SU-DHL-6 (cell line): Measurements from ENCODE around the gene HAPLN2.

Experiments used
- H2AFZ ChIP-seq: fragments of 200-600 bp; sonication (generic); 2 replicates; pipeline ENCODE4 v1.6.1; 2014; ENCODE audit warnings: low read depth, mild to moderate bottlenecking, moderate library complexity, mixed read lengths, antibody characterized with exemption, low read length; ENCODE audit not compliant: severe bottlenecking
- H3F3A ChIP-seq: fragments of 200-600 bp; shearing (Covaris generic); 2 replicates; pipeline ENCODE4 v1.6.0; 2016; ENCODE audit warnings: antibody characterized with exemption, mild to moderate bottlenecking; ENCODE audit not compliant: insufficient read depth
- H3K27ac ChIP-seq: fragments of 200-600 bp; sonication (generic); 2 replicates; pipeline ENCODE4 v1.5.1; 2016; ENCODE audit warnings: low read depth, mild to moderate bottlenecking, low read length, moderate library complexity, mixed read lengths
- H3K27me3 ChIP-seq: fragments of 200-600 bp; sonication (generic), shearing (Covaris generic); 2 replicates; pipeline ENCODE4 v1.6.0; 2014; ENCODE audit warnings: mild to moderate bottlenecking, low read length
- H3K36me3 ChIP-seq: fragments of 200-600 bp; sonication (generic); 2 replicates; pipeline ENCODE4 v1.6.1; 2014; ENCODE audit warnings: mild to moderate bottlenecking, low read length, mixed read lengths
- H3K4me2 ChIP-seq: fragments of 300-600, 200-600 bp; shearing (Covaris generic), sonication (generic); 2 replicates; pipeline ENCODE4 v1.6.0; 2014; ENCODE audit warnings: low read length, low read depth, mild to moderate bottlenecking; ENCODE audit not compliant: poor library complexity, severe bottlenecking
- H3K4me3 ChIP-seq: fragments of 200-600 bp; sonication (generic); 2 replicates; pipeline ENCODE4 v1.5.1; 2014; ENCODE audit warnings: antibody characterized with exemption, low read length, mild to moderate bottlenecking, mixed read lengths; ENCODE audit not compliant: insufficient read depth, poor library complexity, severe bottlenecking
- H3K79me2 ChIP-seq: fragments of 200-600 bp; sonication (generic); 2 replicates; pipeline ENCODE4 v1.6.1; 2014; ENCODE audit warnings: mild to moderate bottlenecking, low read length, moderate library complexity; ENCODE audit not compliant: insufficient read depth
- H3K9ac ChIP-seq: fragments of 200-600 bp; sonication (generic); 2 replicates; pipeline ENCODE4 v1.7.0; 2014; ENCODE audit warnings: mild to moderate bottlenecking, low read length
- H3K9me2 ChIP-seq: fragments of 200-600 bp; sonication (generic); replicated peaks from 2 replicates; pipeline ENCODE4 v1.6.1; 2014; ENCODE audit warnings: low read length; ENCODE audit not compliant: insufficient read depth
- H3K9me3 ChIP-seq: fragments of 200-600 bp; sonication (generic); 2 replicates; pipeline ENCODE4 v1.6.1; 2014; ENCODE audit warnings: low read length, mixed read lengths; ENCODE audit not compliant: insufficient read depth
- H4K20me1 ChIP-seq: fragments of 200-600 bp; sonication (generic); 2 replicates; pipeline ENCODE4 v1.6.1; 2014; ENCODE audit warnings: low read depth, mild to moderate bottlenecking, antibody characterized with exemption, low read length, moderate library complexity, mixed read lengths
- CTCF ChIP-seq: fragments of 200-600 bp; sonication (generic); IDR thresholded peaks from one replicate; pipeline ENCODE4 v1.5.1; 2017; ENCODE audit warnings: antibody characterized with exemption, mild to moderate bottlenecking, low read length, moderate library complexity; ENCODE audit not compliant: insufficient read depth, poor library complexity, severe bottlenecking
- EZH2phosphoT487 ChIP-seq: fragments of 200-600 bp; sonication (generic), shearing (Covaris generic); conservative IDR thresholded peaks from 2 replicates; pipeline ENCODE4 v1.6.1; 2018; ENCODE audit warnings: mild to moderate bottlenecking, antibody characterized with exemption, low read length, moderate library complexity, mixed read lengths

Gene HAPLN2

GRCh38 chr1:156663178-156663577, 44.0 kb downstream of the HAPLN2 start:
- H3K4me3 ChIP-seq, result no peak overlapping the region
- no peaks in the 10 kb centered on the region for H3K36me3 ChIP-seq
- no peak for TF ChIP-seq CTCF
- TF ChIP-seq EZH2phosphoT487, result no peak
- H3K4me2 ChIP-seq, result no peak overlapping the region
- no peak overlapping the region for H2AFZ ChIP-seq
- H3K9ac ChIP-seq, result no peak overlapping the region
- H3K9me3 ChIP-seq, result no peaks in the 10 kb centered on the region
- H3F3A ChIP-seq, result no peaks in the 10 kb centered on the region
- no peaks in the 10 kb centered on the region for H3K79me2 ChIP-seq
- H3K27ac ChIP-seq, result no peak overlapping the region
- H3K27me3 ChIP-seq, result no peaks in the 10 kb centered on the region
- H4K20me1 ChIP-seq, result no peaks in the 10 kb centered on the region
- no peaks in the 10 kb centered on the region for H3K9me2 ChIP-seq

DNA sequence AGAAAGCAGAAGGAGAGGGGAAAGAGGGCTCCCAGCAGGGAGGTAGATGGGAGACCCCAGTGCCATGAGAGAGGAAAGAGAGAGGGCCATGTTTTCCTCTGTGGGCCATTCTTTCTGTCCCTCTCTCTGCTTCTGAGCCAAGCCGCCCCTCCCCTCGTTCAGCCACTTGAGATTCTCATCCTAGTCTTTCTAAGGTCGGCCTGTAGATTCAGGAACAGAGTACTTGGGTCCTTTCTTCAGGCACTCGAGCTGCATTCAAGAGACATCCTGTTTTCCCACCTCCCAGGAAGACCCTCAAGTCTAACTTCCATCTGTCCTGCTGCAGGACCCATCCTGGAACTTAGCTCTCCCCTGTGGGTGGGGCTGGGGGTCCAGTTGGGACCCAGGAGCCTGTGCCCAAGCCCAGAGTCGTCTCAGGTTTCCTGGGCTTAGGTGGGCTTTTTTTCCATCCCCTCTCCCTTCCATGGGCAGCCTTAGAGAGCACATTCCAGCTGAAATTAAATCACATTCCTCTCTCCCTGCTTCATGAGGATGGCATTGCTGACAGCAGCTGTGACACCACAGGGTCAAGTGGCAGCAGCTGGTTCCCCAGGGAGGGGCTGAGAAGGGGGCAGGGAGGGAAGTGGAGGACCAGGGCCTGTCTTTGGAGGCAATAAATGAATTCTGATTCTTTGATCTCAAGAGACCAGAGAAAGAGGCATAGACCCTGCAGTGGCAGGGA, 45.0 kb downstream of the HAPLN2 start:
- Histone ChIP-seq H3K79me2 (no peaks in the 10 kb centered on the region), H3K36me3 (no peaks in the 10 kb centered on the region), H3K4me2 (no peak overlapping the region), H3F3A (no peaks in the 10 kb centered on the region), H3K9me2 (no peaks in the 10 kb centered on the region), H3K27ac (no peak overlapping the region), H3K4me3 (no peak overlapping the region), H4K20me1 (no peaks in the 10 kb centered on the region), H3K9ac (no peak overlapping the region), H3K9me3 (no peaks in the 10 kb centered on the region), H2AFZ (no peak overlapping the region), H3K27me3 (no peaks in the 10 kb centered on the region)
- TF ChIP-seq CTCF (no peak), EZH2phosphoT487 (no peak)

DNA sequence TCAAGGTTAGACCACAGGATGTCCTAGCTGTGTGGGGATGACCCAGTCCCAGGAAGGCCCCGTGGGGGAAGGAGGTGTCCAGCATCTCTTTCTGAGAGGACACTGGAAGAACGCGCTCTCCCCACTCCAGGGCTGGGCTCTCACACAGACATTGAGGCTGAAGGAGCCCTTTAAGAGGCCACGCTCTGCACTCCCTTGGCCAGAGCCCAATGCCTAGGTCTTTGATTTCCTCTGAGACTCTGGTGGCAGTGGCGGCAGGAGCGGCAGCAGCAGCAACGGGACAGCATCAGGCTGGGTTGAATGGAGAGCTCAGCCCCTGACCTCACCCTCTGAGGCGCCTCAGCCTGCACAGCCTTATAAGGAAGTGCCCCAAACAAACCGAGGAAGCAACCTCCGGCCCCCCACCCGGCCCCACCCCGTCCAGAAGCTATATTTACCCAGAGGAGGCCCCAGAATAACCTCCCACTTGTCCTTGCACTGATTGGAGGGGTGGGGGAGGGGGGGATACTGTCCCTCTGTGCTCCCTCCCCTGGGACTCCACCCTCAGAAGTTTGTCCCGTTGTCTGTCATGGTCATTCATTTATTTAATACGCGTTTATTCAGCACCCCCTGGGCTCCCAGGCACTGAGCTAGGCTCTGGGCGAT, 45.7 kb downstream of the HAPLN2 start:
- Histone ChIP-seq H3K9ac (no peak overlapping the region), H3K79me2 (no peaks in the 10 kb centered on the region), H3K4me2 (no peak overlapping the region), H3K9me2 (no peaks in the 10 kb centered on the region), H4K20me1 (no peaks in the 10 kb centered on the region), H3K4me3 (no peak overlapping the region), H3K36me3 (no peaks in the 10 kb centered on the region), H3K27me3 (no peaks in the 10 kb centered on the region), H2AFZ (no peak overlapping the region), H3K27ac (no peak overlapping the region), H3F3A (no peaks in the 10 kb centered on the region), H3K9me3 (no peaks in the 10 kb centered on the region)
- TF ChIP-seq CTCF (no peak), EZH2phosphoT487 (no peak)
